ENCODE data around the gene OTOA.
"Not testable (repeated sequence)": the region's sequence is repeated elsewhere in the genome, so short reads cannot be mapped to it uniquely, and the experiment has no call there.

OTOA gene

DNA sequence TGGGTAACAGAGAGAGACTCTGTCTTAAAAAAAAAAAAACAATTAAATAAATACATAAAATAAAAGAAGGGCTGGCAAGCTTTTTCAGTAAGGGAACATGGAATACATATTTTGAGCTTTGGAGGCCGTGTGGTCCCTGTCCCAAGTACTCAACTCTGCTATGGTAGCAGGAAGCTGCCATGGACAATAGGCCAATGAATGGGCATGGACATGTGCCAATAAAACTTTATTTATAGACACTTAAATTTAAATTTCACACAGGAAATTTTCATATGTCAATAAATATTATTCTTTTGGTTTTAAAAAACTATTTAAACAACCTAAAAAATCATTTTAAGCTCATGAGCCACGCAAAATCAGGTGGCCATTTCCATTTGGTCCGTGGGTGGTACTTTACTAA is 3.8 kb downstream of the OTOA start:
- POLR2A ChIA-PET, result no interaction called here
- H3K4me1 ChIP-seq (ENCODE audit: control insufficient read depth, insufficient read depth, low read length), result peaks cover 6% of the 10 kb centered on the region; the same call in 1 of the 2 replicates
- no peaks in the 10 kb centered on the region for H3K9me3 ChIP-seq (ENCODE audit: control insufficient read depth, insufficient read depth, low read depth, low read length)
- H3K4me3 ChIP-seq (ENCODE audit: low read depth, low read length), result no peak overlapping the region
- CTCF ChIA-PET, result interaction anchor here (1.6 to 3.5 kb wide), 2 partner anchors 10 to 16 kb away, joined by 5 to 18 read pairs; no protein-coding TSS in a partner anchor
- H3K36me3 ChIP-seq (ENCODE audit: control insufficient read depth in 2 of 2, insufficient read depth in 1 of 2, low read length in 2 of 2), result no peaks in the 10 kb centered on the region
- no peak overlapping the region for H3K27ac ChIP-seq (ENCODE audit: extremely low read depth, low read depth, low read length)
- TF ChIP-seq HOXC10 (CRISPR knock-in tag; IDR thresholded peaks at IDR 0.05), result no peak
- TF ChIP-seq, protein P1, sequence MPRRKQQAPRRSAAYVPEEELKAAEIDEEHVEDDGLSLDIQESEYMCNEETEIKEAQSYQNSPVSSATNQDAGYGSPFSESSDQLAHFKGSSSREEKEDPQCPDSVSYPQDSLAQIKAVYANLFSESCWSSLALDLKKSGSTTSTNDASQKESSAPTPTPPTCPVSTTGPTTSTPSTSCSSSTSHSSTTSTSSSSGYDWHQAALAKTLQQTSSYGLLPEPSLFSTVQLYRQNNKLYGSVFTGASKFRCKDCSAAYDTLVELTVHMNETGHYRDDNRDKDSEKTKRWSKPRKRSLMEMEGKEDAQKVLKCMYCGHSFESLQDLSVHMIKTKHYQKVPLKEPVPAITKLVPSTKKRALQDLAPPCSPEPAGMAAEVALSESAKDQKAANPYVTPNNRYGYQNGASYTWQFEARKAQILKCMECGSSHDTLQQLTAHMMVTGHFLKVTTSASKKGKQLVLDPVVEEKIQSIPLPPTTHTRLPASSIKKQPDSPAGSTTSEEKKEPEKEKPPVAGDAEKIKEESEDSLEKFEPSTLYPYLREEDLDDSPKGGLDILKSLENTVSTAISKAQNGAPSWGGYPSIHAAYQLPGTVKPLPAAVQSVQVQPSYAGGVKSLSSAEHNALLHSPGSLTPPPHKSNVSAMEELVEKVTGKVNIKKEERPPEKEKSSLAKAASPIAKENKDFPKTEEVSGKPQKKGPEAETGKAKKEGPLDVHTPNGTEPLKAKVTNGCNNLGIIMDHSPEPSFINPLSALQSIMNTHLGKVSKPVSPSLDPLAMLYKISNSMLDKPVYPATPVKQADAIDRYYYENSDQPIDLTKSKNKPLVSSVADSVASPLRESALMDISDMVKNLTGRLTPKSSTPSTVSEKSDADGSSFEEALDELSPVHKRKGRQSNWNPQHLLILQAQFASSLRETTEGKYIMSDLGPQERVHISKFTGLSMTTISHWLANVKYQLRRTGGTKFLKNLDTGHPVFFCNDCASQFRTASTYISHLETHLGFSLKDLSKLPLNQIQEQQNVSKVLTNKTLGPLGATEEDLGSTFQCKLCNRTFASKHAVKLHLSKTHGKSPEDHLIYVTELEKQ (tag by site-specific recombination; IDR thresholded peaks at IDR 0.05; ENCODE audit: borderline replicate concordance), result no peak
- no peak for TF ChIP-seq ZNF112 (tag by site-specific recombination; IDR thresholded peaks at IDR 0.05)
- TF ChIP-seq, protein P2, sequence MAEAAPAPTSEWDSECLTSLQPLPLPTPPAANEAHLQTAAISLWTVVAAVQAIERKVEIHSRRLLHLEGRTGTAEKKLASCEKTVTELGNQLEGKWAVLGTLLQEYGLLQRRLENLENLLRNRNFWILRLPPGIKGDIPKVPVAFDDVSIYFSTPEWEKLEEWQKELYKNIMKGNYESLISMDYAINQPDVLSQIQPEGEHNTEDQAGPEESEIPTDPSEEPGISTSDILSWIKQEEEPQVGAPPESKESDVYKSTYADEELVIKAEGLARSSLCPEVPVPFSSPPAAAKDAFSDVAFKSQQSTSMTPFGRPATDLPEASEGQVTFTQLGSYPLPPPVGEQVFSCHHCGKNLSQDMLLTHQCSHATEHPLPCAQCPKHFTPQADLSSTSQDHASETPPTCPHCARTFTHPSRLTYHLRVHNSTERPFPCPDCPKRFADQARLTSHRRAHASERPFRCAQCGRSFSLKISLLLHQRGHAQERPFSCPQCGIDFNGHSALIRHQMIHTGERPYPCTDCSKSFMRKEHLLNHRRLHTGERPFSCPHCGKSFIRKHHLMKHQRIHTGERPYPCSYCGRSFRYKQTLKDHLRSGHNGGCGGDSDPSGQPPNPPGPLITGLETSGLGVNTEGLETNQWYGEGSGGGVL (tag by site-specific recombination; IDR thresholded peaks at IDR 0.05), result no peak
- no peak for TF ChIP-seq ZNF529 (tag by site-specific recombination; IDR thresholded peaks at IDR 0.05; ENCODE audit: insufficient replicate concordance)
- TF ChIP-seq ZNF274 (IDR thresholded peaks at IDR 0.05; ENCODE audit: low read length), result no peak
- no peak for TF ChIP-seq ZNF274 (tag by site-specific recombination; IDR thresholded peaks at IDR 0.05; ENCODE audit: borderline replicate concordance)
- no peak for TF ChIP-seq WT1 (tag by site-specific recombination; IDR thresholded peaks at IDR 0.05)

DNA sequence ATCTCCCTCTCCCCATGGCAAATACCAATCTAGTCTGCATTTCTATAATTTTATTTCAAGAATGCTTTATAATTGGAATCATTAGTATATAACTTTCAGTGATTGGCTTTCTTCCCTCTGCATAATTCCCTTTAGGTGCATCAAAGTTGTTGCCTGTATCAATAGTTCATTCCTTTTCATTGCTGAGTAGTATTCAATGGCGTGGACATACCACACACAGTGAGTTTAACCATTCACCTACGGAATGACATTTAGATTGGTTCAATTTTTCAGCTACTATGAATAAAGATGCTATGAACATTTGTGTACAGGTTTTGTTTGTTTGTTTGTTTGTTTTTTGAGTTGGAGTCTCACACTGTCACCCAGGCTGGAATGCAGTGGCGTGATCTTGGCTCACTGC is 9.7 kb downstream of the OTOA start:
- TF ChIP-seq, protein P3, sequence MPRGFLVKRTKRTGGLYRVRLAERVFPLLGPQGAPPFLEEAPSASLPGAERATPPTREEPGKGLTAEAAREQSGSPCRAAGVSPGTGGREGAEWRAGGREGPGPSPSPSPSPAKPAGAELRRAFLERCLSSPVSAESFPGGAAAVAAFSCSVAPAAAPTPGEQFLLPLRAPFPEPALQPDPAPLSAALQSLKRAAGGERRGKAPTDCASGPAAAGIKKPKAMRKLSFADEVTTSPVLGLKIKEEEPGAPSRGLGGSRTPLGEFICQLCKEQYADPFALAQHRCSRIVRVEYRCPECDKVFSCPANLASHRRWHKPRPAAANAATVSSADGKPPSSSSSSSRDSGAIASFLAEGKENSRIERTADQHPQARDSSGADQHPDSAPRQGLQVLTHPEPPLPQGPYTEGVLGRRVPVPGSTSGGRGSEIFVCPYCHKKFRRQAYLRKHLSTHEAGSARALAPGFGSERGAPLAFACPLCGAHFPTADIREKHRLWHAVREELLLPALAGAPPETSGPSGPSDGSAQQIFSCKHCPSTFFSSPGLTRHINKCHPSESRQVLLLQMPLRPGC (tag by site-specific recombination; IDR thresholded peaks at IDR 0.05), result no peak
- peak; percentile 73 for TF ChIP-seq ZNF146 (tag by site-specific recombination; IDR thresholded peaks at IDR 0.05)
- ChIA-PET CTCF (interaction anchor here (0.6 to 2.1 kb wide), 3 partner anchors 11 to 338 kb away, joined by 3 to 8 read pairs (median 7); no protein-coding TSS in a partner anchor), POLR2A (no interaction called here)
- H3K27ac ChIP-seq (ENCODE audit: extremely low read depth, low read depth, low read length), result no peak overlapping the region
- H3K4me1 ChIP-seq (ENCODE audit: control insufficient read depth, insufficient read depth, low read length), result no peaks in the 10 kb centered on the region
- H3K36me3 ChIP-seq (ENCODE audit: control insufficient read depth in 2 of 2, insufficient read depth in 1 of 2, low read length in 2 of 2), result no peaks in the 10 kb centered on the region
- H3K9me3 ChIP-seq (ENCODE audit: control insufficient read depth, insufficient read depth, low read depth, low read length), result no peaks in the 10 kb centered on the region
- H3K4me3 ChIP-seq (ENCODE audit: low read depth, low read length), result no peak overlapping the region

DNA sequence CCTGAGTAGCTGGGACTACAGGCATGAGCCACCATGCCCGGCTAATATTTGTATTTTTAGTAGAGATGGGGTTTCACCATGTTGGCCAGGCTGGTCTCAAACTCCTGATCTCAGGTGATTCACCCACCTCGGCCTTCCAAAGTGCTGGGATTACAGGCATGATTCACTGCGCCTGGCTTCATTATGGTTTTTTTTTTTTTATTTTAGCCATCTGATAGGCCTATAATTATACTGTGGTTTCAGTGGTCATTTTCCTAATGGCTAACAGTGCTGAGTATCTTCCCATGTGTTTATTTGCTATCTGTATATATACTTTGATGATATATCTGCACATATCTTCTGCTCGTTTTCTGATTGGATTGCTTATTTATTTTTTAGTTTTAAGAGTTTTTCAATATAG is 10.7 kb downstream of the OTOA start:
- H3K9me3 ChIP-seq (ENCODE audit: control insufficient read depth, insufficient read depth, low read depth, low read length); POLR2A ChIA-PET; H3K4me1 ChIP-seq (ENCODE audit: control insufficient read depth, insufficient read depth, low read length); H3K27ac ChIP-seq (ENCODE audit: extremely low read depth, low read depth, low read length); H3K4me3 ChIP-seq (ENCODE audit: low read depth, low read length); H3K36me3 ChIP-seq (ENCODE audit: control insufficient read depth in 2 of 2, insufficient read depth in 1 of 2, low read length in 2 of 2); CTCF ChIA-PET: not testable (repeated sequence)

DNA sequence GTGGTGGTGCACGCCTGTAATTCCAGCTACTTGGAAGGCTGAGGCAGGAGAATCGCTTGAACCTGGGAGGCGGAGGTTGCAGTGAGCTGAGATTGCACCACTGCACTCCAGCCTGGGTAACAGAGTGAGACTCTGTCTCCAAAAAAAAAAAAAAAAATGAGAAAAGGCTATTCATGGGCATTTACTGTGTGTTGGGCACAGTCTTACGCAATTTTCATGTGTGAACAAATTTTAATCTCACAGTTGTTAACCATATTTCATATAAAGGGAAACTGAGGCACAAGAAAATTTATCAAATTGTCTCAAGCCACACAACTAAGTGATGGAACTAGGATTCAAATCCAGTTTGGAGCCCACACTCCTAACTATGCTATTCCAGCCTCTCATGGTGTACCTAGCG is 16.9 kb downstream of the OTOA start:
- CTCF ChIA-PET, result interaction anchor here (0.6 to 1.5 kb wide), 3 partner anchors 23 to 1241 kb away, joined by 3 to 6 read pairs (median 5); no protein-coding TSS in a partner anchor
- POLR2A ChIA-PET; H3K9me3 ChIP-seq (ENCODE audit: control insufficient read depth, insufficient read depth, low read depth, low read length): not testable (repeated sequence)

More for the DNA sequence above, 16.9 kb downstream of the OTOA start:
- H3K27ac ChIP-seq (ENCODE audit: extremely low read depth, low read depth, low read length); H3K36me3 ChIP-seq (ENCODE audit: control insufficient read depth in 2 of 2, insufficient read depth in 1 of 2, low read length in 2 of 2); H3K4me3 ChIP-seq (ENCODE audit: low read depth, low read length); H3K4me1 ChIP-seq (ENCODE audit: control insufficient read depth, insufficient read depth, low read length): not testable (repeated sequence)
